LNCaP clone FGC (cell line): ENCODE measurements around the gene FRAT1.

Source experiments
- DNase-seq: peaks from one replicate; pipeline ENCODE4 v3.0.0-alpha.2; 2011; ENCODE audit warnings: low read depth
- H3K4me3 ChIP-seq: 2 replicates; pipeline ENCODE4 v1.5.1; 2011; ENCODE audit warnings: mild to moderate bottlenecking, low read depth, low read length, control low read depth
- TF ChIP-seq, protein P1 (sequence below): IDR thresholded peaks from 2 replicates; pipeline ENCODE4 v1.5.1; 2012; ENCODE audit warnings: mild to moderate bottlenecking; ENCODE audit not compliant: control insufficient read depth, insufficient read depth; ENCODE audit errors: extremely low read depth

FRAT1 gene

GRCh38 chr10:97311111-97311626, 7.9 kb upstream of the FRAT1 start:
- H3K4me3 ChIP-seq: no peak overlapping the region

DNA sequence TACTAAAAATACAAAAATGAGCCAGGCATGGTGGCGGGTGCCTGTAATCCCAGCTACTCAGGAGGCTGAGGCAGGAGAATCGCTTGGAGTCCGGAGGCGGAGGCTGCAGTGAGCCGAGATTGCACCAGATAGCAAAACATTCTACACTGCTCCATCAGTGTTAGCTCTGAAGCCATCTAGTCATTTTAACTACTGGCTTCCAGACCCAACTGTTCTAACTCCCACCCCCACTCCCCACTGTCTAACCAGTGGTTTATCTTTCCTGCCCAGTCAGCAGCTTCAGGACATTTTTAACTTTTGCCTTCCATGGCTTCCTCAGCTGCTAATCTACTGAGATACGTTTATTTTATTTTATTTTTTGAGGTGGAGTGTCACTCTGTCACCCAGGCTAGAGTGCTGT, 6.2 kb upstream of the FRAT1 start:
- no peak overlapping the region for H3K4me3 ChIP-seq
- TF ChIP-seq, protein P1, sequence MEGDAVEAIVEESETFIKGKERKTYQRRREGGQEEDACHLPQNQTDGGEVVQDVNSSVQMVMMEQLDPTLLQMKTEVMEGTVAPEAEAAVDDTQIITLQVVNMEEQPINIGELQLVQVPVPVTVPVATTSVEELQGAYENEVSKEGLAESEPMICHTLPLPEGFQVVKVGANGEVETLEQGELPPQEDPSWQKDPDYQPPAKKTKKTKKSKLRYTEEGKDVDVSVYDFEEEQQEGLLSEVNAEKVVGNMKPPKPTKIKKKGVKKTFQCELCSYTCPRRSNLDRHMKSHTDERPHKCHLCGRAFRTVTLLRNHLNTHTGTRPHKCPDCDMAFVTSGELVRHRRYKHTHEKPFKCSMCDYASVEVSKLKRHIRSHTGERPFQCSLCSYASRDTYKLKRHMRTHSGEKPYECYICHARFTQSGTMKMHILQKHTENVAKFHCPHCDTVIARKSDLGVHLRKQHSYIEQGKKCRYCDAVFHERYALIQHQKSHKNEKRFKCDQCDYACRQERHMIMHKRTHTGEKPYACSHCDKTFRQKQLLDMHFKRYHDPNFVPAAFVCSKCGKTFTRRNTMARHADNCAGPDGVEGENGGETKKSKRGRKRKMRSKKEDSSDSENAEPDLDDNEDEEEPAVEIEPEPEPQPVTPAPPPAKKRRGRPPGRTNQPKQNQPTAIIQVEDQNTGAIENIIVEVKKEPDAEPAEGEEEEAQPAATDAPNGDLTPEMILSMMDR: no peak
- no peak for DNase-seq

More at GRCh38 chr10:97311111-97311626, 7.9 kb upstream of the FRAT1 start:
- no peak for DNase-seq
- TF ChIP-seq, protein P1: no peak

DNA sequence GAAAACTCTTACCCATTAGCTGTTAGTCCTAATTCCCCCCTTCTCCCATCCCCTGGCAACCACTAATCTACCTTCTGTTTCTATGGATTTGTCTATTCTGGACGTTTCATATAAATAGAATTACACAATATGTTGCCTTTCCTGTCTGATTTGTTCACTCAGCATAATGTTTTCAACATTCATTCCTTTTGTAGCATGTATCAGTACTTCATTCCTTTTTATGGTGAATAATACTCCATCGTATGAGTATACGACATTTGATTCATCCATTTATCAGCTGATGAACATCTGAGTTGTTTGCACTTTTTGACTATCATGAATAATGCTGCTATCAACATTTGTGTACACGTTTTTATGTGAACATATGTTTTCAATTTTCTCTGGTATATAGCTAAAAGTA, 4.4 kb upstream of the FRAT1 start:
- no peak for DNase-seq
- H3K4me3 ChIP-seq: no peak overlapping the region
- TF ChIP-seq, protein P1: no peak

- peak overlapping the region; percentile 58 for H3K4me3 ChIP-seq
- TF ChIP-seq, protein P1: no peak
- no peak for DNase-seq
These were observed 804 bp downstream of the FRAT1 start for GRCh38 chr10:97319671-97320479.

DNA sequence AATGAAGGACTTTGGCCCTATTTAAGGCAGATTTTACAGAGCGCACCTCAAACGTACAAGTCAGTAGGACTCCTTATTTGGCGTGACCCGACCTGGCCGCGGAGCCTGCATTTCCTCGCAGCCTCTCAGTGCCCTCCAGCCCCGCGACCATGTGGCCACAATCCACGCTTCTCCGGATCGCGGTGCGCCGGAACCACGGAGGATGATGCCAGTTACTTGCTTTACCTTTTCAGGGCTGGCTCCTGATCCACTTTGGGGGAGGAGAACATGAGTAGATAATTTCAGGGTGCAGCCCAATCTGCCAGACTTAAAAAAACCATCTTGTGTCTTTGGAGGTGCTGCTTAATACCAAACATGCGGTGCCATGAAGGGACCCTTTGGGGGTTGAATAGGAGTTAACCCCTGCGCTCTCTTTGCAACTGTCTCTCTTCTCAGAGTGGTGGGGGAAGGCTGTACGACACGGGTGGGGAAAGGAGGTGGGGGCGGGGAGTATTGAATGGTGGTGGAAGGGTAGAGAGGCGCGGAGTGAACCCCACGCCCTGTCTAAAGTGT, 1.5 kb downstream of the FRAT1 start:
- no peak for DNase-seq
- H3K4me3 ChIP-seq: peak overlapping the region; percentile 58; the same call in 1 of the 2 replicates

GRCh38 chr10:97321032-97321803, 2.1 kb downstream of the FRAT1 start:
- TF ChIP-seq, protein P1: no peak
- H3K4me3 ChIP-seq: no peak overlapping the region
- no peak for DNase-seq

More for the DNA sequence above, 1.5 kb downstream of the FRAT1 start:
- TF ChIP-seq, protein P1: no peak
